Tibial nerve (tissue), 4 donors: Measurements from ENCODE around the gene TEP1.

Experiments
- CTCF ChIP-seq, 5 experiments: fragments of 200-600 bp in 3 of 5; fragments of 450-650 bp in 2 of 5; sonication (generic) in 3 of 5; IDR thresholded peaks; one replicate each; pipeline ENCODE4 v1.5.1; 2016 to 2019; ENCODE audit warnings: antibody characterized with exemption in 5 of 5, mild to moderate bottlenecking in 3 of 5, moderate library complexity in 2 of 5
- EP300 ChIP-seq, 2 donors: sonication (generic); formaldehyde crosslinking; IDR thresholded peaks; one replicate each; pipeline ENCODE4 v1.6.1; 2017; ENCODE audit warnings: antibody characterized with exemption in 2 of 2, mild to moderate bottlenecking in 1 of 2

GRCh38 chr14:20380681-20381080, 32.6 kb downstream of the TEP1 start:
- no peak for TF ChIP-seq CTCF (IDR thresholded peaks at IDR 0.05)
- TF ChIP-seq EP300 (IDR thresholded peaks at IDR 0.05) = no peak
